ENCODE measurements around the gene RASL10B.

Gene RASL10B

GRCh38 chr17:35705230-35705629, 26.2 kb upstream of the RASL10B start:
- Histone ChIP-seq H3K9me3 (no peaks in the 10 kb centered on the region), H3K4me3 (ENCODE audit: low read depth in 1 of 2, low read length in 1 of 2) (no peak overlapping the region), H3K36me3 (peaks cover 9% of the 10 kb centered on the region), H3K27me3 (no peaks in the 10 kb centered on the region), H3K4me1 (ENCODE audit: control insufficient read depth in 1 of 2, insufficient read depth in 1 of 2, low read depth in 1 of 2, low read length in 1 of 2) (peaks cover 10 to 11% of the 10 kb centered on the region in 2 experiments), H3K27ac (no peak overlapping the region)
- no peak for TF ChIP-seq CTCF (IDR thresholded peaks at IDR 0.05)

- peaks cover 10 to 11% of the 10 kb centered on the region in 2 experiments for H3K4me1 ChIP-seq (ENCODE audit: control insufficient read depth in 1 of 2, insufficient read depth in 1 of 2, low read depth in 1 of 2, low read length in 1 of 2)
Measured at GRCh38 chr17:35705705-35706104, 25.7 kb upstream of the RASL10B start.

GRCh38 chr17:35708149-35708548, 23.3 kb upstream of the RASL10B start:
- Histone ChIP-seq H3K4me1 (ENCODE audit: control insufficient read depth in 1 of 2, insufficient read depth in 1 of 2, low read depth in 1 of 2, low read length in 1 of 2) (peaks cover 10 to 11% of the 10 kb centered on the region in 2 experiments), H3K9me3 (no peaks in the 10 kb centered on the region), H3K4me3 (ENCODE audit: low read depth in 1 of 2, low read length in 1 of 2) (no peak overlapping the region), H3K27me3 (no peaks in the 10 kb centered on the region), H3K36me3 (peaks cover 36% of the 10 kb centered on the region), H3K27ac (no peak overlapping the region)
- no peak for TF ChIP-seq CTCF (IDR thresholded peaks at IDR 0.05)

More at GRCh38 chr17:35705705-35706104, 25.7 kb upstream of the RASL10B start:
- H3K4me3 ChIP-seq (ENCODE audit: low read depth in 1 of 2, low read length in 1 of 2): no peak overlapping the region
- peaks cover 14% of the 10 kb centered on the region for H3K36me3 ChIP-seq
- H3K9me3 ChIP-seq: no peaks in the 10 kb centered on the region
- H3K27me3 ChIP-seq: no peaks in the 10 kb centered on the region
- H3K27ac ChIP-seq: no peak overlapping the region
- TF ChIP-seq CTCF (IDR thresholded peaks at IDR 0.05): no peak

GRCh38 chr17:35708951-35709350, 22.5 kb upstream of the RASL10B start:
- peaks cover 43% of the 10 kb centered on the region for H3K36me3 ChIP-seq
- H3K4me1 ChIP-seq (ENCODE audit: control insufficient read depth in 1 of 2, insufficient read depth in 1 of 2, low read depth in 1 of 2, low read length in 1 of 2): peaks cover 10 to 11% of the 10 kb centered on the region in 2 experiments
- H3K27ac ChIP-seq: no peak overlapping the region
- TF ChIP-seq CTCF (IDR thresholded peaks at IDR 0.05): no peak
- no peaks in the 10 kb centered on the region for H3K9me3 ChIP-seq
- H3K27me3 ChIP-seq: no peaks in the 10 kb centered on the region
- H3K4me3 ChIP-seq (ENCODE audit: low read depth in 1 of 2, low read length in 1 of 2): no peak overlapping the region

- no peak for TF ChIP-seq CTCF (IDR thresholded peaks at IDR 0.05)
- Histone ChIP-seq H3K4me3 (ENCODE audit: low read depth in 1 of 2, low read length in 1 of 2) (no peak overlapping the region), H3K36me3 (peaks cover 52% of the 10 kb centered on the region), H3K9me3 (no peaks in the 10 kb centered on the region), H3K4me1 (ENCODE audit: control insufficient read depth in 1 of 2, insufficient read depth in 1 of 2, low read depth in 1 of 2, low read length in 1 of 2) (peaks cover 10 to 11% of the 10 kb centered on the region in 2 experiments), H3K27ac (no peak overlapping the region), H3K27me3 (no peaks in the 10 kb centered on the region)
Measured at GRCh38 chr17:35709874-35710273, 21.6 kb upstream of the RASL10B start.

- no peaks in the 10 kb centered on the region for H3K9me3 ChIP-seq
- TF ChIP-seq CTCF (IDR thresholded peaks at IDR 0.05): no peak
- H3K4me3 ChIP-seq (ENCODE audit: low read depth in 1 of 2, low read length in 1 of 2): no peak overlapping the region
- H3K27ac ChIP-seq: no peak overlapping the region
- peaks cover 63% of the 10 kb centered on the region for H3K36me3 ChIP-seq
- H3K27me3 ChIP-seq: no peaks in the 10 kb centered on the region
- H3K4me1 ChIP-seq (ENCODE audit: control insufficient read depth in 1 of 2, insufficient read depth in 1 of 2, low read depth in 1 of 2, low read length in 1 of 2): peaks cover 10 to 11% of the 10 kb centered on the region in 2 experiments
Measured at GRCh38 chr17:35710950-35711349, 20.5 kb upstream of the RASL10B start.

All from neutrophil (primary cell).